Retina (tissue), 1 donor: ENCODE measurements around the gene CCNI.
"Not testable (repeated sequence)": the region's sequence is repeated elsewhere in the genome, so short reads cannot be mapped to it uniquely, and the experiment has no call there.

ENCODE experiments used
- DNase-seq: peaks from one replicate; pipeline ENCODE4 v3.0.0-alpha.2; 2016

The CCNI gene

DNA sequence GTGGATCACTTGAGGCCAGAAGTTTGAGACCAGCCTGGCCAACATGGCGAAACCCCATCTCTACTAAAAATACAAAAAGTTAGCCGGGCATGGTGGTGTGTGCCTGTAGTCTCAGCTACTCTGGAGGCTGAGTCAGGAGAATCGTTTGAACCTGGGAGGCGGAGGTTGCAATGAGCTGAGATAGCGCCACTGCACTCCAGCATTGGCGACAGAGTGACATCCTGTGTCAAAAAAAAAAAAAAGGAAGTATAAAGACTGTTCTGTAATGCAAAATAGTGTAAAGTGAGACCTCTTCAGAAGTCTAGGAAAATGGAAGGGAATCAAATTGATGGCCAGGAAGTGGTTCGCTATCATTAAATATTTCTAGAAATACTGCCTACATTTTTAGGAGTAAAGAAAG is 5.0 kb upstream of the CCNI start:
- DNase-seq = not testable (repeated sequence)

DNA sequence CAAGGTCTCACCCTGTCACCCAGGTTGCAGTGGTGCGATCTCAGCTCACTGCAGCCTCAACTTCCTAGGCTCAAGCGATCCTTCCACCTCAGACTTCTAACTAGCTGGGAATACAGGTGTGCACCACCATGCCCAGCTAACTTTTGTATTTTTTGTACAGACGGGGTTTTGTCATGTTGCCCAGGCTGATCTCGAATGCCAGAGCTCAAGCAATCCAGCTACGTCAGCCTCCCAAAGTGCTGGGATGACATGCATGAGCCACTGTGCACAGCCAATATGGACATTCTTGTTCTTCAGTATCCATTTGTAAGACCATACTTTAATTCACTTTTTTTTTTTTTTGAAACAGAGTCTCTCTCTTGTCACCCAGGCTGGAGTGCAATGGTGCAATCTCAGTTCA is 3.5 kb upstream of the CCNI start:
- no peak for DNase-seq

DNA sequence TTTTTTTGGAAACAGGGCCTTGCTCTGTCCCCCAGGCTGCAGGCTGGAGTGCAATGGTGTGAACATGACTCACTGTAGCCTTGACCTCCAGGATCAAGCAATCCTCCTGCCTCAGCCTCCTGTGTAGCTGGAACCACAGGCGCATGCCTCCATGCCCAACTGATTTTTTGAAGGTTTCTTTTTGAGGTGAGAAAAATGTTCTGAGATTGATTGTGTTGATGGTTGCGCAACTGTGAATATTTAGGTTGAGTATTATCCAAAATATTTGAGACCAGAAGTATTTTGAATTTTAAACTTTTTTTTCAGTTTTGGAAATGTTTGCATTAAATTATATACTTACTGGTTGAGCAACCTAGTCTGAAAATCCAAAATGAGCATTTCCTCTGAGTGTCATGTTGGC is 2.6 kb upstream of the CCNI start:
- DNase-seq = no peak

DNA sequence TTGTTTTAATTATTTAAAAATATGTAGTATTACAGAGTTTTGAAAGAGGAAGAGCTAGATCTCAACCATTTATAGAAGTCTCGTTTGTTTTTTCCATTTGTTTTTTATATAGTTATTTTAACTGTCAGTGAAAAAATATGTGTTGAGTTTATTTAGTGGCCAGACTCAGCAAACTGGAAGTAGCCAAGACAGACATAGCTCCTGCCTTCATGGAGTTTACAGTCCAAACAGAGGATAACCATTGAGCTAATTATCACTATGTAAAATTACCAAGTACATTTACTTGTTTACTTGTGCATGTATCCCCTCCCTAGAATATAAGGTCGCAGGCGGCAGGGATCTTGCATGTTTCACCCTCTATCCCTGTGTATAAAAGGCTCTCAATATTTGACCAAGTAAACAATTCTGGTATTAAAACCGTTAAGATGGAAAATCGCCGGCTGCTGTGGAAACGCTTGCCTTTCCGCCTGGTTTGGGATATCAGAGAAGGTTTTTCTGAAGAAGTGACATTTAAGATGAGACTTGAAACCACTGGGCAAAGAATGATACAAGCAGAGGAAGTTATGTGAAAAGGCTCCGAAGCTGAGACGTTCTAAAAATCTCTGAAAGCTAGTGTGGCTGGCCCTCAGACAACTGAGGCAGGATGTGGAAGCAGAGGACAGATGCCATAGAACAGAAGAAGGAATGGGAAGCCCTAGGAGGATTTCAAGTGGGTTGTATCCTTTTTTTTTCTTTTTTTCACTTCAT is 1.3 kb upstream of the CCNI start:
- DNase-seq = peak; percentile 13

DNA sequence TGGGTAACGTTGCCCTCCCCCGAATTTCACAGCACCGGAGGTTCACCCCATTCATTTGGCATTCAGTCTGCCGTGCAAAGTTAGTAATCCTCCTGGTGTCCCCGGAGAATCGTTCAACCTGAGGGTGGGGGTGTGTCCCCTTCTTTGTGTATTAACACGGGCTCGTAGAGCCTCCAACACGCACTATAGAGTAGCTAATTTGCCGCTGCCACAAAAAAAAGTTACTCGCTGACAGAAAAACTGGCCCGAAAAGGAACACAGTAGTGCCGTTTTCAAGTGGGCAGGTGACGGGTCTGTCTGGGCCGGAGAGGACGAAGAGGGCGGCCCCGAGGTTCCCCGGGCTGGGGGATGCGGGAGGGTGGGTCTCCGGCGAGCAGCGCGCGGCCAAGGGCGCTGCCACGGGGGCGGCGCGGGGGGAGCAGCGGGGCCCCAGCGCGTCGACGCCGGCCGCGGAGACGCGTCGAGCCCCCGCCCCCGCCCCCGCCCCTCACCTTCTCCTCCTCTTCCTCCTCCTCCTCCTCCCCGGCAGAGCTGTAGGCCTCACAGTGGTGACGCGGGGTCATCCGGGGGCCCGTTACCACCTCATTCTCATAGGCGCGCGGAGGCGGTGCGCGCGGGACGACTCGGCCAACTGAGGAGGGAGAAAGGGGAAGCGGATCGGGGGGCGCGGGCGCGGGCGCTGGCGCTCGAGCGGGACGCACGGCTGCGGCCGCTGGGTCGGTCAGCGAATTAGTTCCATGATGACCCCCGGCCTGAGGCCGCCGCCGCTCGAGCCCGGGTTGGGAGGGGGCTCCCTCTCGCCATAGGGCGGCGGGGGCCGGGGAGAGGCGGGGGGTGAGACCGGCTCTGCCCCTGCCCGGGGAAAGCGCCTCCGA is 571 bp downstream of the CCNI start:
- peak; percentile 86 for DNase-seq

DNA sequence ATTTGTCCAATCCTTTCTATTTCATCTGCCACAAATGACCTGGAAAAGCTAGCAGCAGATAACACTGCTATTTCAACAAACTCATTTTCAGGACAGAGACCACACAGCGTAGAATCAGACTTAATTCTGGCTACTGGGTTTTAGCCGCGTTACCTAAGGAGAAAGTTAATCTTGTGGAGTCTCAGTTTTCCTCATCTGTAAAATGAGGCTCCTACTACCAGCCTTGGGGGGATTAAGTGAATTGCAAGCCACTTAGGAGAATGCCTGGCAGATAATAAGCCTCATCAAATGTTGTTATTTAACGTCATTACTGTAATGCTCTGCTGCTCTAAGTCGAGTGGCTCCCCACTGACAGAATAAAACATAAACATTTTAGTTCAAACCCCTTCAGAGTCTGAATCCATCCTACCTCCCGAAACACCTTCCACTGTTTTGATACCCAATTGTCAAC is 1.4 kb downstream of the CCNI start:
- DNase-seq = peak; percentile 31

DNA sequence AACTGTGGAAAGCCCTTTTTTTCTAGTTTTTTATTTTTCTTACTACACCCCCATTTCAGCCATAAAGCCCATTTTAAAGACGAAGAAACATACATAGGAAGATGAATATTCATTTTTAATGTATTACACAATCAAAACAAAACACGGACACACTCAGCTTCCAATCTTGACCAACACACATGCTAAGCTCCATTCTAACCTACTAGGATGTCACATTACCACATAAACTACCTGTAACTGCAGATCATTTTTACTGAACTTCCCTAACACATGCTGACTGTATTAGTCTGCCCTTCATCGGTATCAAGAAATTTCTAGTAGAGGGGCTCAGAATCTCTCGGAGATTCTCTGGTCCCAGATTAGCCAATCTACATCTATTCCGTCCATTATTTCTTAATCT is 1.8 kb downstream of the CCNI start:
- DNase-seq = peak; percentile 8

DNA sequence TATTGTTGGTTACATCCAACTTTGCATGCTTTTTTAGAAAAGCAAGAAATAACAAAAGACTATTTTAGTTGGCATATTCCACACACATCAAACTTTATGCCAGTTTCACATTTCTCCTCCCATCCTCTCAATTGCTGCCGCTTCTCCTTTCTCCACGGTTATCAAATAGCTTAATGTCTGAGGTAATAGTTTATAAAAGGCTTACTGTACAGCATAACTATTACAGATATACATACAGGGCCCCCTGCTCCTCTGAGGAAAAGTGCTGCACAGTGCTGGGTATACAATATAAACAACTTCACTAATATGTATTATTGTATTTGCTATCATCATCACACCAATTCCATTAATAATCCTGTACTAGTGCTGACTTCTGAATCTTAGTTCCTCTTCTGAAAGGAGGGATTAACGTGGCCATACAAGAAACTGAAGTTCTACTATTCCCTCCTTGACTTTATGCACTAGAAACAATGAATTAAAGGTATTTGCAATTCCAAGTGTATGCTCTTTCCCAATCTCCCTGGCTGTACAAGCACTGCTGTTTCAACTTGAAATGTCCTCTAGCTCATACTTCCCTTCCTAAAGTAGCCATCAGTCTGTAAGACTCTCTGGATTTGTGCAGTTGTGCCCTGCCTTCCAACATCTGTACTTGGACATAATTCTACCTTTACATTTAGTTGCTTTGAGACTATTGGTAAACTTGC is 2.5 kb downstream of the CCNI start:
- no peak for DNase-seq

DNA sequence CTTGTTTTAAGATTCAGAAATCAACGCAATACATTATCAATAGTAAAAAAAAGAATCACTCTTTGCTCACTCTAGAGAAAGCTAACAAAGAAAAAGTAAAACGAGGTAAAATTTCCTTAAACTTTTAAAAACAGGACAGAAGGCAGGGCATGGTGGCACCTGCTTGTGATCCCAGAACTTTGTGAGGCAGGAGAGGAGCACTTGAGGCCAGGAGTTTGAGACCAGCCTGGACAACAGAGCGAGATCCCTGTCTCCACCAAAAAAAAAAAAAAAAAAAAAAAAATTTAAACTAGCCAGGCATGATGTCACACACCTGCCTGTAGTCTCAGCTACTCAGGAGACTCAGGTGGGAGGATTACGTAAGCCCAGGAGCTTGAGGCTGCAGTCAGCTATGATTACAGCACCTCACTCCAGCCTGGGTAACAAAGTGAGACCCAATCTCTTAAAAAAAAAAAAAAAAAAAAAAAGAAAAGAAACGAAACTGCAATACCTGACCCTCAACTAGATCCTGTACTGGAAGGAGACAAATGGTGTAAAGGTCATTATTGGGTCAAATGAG is 3.5 kb downstream of the CCNI start:
- no peak for DNase-seq

DNA sequence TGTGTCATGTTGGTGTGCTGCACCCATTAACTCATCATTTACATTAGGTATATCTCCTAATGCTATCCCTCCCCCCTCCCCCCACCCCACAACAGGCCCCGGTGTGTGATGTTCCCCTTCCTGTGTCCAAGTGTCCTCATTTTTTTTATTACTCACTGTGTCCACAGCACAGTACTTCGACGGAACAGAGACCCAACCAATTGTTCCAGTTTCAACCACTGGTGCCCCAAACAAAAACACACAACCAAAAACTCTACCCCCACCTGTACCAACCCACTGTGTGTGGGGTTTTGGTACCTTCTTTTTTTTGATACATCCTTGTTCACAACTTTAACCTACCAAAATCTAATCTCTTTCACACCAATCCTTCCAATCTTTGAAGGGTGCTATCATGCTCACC is 6.3 kb downstream of the CCNI start:
- not testable (repeated sequence) for DNase-seq

DNA sequence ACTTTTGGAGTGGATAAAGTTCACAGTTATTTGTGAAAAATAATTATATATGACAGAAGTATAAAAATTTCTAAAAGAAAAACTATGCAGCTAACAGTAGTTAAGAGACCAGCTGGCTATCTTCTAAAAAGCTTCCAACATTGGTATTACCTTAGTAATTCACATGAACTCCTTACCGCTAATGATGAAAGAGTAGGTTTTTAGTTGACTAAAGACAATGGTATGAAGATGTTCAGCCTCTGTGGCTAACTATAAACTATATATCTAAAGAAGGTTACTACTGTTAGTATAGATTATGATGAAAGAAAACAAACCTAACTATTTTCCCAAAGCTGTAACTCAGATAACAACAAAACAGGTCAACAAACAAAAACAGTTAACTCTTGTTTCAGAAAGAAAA is 10.4 kb downstream of the CCNI start:
- no peak for DNase-seq

DNA sequence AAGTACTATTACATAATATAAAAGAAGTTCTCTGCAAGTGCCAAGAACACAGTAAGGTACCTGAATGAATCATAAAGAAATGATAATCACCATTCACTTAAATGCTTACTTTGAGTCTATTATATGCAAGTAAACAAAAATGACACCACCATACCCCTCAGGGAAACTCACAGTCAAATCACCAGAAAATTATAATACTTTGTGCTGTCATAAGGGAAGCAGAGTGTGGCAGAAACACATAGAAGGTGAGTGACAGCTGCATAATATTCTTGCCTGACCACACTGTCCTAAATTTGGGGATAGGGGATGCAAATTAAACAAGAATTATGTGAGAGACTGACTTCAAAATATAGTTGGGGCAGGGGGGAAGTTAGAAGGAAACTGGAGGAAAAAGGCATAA is 12.9 kb downstream of the CCNI start:
- DNase-seq = no peak

DNA sequence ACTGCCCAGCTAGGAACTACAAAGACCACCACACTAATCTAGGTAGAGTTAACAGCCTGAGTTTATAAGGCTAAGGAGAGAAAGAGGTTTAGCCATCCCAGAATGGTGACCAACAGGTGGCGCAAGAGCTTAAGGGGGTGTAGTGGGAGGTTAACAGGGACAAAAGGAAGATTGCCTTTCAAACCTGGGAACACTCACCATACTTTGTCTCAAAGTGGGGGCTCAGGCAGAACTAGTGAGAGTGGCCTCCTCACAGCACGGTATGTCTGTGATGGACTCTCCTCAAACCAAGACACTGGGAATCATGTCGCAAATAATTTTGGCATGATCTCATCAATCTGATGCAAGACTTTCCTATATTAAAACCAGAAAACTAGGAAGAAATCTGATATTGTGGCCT is 23.4 kb downstream of the CCNI start:
- DNase-seq = no peak

DNA sequence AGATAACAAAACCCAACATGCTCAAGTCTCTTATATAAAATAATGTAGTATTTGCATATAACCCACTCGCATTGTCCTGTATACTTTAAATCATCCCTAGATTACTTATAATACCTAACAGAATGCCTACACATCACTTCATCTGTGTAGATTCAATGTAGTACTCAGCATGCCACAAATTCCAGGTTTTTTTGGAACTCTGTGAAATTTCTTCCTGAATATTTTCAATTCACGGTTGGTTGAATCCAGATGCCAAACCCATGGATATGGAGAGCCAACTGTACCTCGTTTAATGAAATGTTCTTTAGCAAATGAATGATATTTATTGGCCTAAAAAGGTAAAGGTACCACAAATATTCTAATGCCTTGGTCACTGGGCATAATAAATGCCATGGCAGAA is 24.8 kb downstream of the CCNI start:
- no peak for DNase-seq

DNA sequence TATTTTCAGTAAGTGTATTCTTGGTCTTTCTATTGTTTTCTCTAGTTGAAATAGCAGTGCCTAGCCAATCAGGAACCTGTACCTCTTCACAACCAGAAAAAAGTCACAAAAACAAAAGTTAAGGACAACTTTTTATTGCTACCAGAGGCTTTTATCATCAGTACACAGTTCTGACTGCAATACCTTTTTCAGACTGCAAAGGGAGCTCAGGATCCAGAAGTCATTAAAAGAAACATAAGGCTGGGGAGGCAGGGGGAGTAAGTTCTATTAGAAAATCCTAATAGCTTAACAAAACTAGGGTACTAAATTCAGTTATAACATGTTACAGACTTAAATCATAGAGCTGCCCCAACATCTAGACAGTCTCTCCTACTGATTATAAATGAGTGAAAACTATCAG is 28.8 kb downstream of the CCNI start:
- DNase-seq = no peak

DNA sequence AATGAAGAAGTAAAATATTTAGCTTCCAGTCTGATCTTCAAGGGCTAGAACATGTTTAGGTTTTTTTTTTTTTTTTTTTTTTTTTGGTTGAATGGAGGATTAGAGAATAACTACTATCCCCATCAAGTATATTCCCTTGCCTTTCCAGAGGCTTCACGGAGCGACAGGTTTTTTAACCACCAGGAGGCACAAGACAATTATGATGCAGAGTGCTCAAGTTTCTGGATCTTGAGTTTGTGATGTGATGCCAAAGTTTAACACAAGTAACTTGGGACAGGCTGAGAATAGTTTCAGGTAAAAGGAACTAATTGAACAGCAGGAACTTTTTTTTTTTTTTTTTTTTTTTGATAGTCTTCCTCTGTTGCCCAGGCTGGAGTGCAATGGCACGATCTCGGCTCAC is 30.3 kb downstream of the CCNI start:
- no peak for DNase-seq

DNA sequence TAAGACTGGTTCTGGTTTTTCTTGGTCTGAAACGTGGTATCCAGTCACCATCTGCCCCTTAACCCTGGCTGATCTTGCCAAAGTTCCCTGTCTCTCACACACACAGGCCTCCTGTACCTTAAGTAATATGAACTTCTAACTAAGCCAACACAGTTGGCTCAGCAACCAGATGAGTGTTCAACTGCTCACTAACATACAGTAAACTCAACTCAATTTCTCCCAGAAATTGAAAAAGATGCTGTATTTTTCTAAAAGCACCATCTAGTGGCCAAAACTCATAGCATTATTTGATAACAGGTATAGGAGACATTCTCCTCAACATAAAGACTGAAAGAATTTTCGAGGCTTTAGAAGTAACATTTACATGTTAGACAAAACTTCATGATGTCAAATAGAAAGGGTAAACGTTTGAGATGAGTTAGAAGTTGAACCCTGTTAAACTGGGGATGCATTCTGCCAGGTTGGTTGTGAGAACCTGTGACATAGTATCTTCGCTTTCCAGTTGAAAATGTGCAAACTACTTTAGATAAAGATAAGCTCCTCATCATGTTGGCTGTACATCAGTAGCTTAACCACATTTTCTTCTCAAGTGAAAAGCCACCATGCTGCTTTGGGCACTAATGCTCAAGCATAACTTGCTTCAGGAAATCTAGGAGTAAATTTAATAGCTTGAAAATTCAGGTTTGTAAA is 31.2 kb downstream of the CCNI start:
- peak; percentile 33 for DNase-seq

DNA sequence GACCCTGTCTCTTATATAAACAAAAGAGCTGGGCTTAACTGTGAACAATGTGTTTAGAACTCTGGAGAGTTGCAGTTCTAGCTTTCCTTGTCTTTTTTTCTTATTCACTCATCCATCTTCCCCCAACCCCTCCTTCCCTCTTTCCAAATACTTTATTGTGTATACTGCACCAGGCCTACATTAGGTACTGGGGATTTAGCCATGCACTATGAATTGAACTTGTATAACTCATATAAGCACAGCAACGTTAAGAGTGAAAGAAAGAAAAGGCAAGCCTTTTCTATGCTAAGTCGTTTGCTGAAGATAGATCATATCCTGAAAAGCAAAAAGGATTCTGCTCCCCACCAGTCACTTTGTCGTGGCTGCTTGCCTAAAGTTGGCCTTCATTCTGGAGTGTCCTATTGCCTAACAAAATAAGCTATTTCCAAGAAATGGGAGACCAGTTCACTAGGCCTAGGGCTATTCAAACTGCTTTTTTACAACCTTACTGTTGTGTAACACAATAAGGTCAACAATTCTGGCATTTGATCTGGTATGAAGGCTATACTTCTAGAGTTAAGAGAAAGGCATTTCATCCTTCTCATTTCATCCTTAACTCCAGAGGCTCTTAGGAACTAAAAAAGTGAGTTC is 32.2 kb downstream of the CCNI start:
- no peak for DNase-seq

DNA sequence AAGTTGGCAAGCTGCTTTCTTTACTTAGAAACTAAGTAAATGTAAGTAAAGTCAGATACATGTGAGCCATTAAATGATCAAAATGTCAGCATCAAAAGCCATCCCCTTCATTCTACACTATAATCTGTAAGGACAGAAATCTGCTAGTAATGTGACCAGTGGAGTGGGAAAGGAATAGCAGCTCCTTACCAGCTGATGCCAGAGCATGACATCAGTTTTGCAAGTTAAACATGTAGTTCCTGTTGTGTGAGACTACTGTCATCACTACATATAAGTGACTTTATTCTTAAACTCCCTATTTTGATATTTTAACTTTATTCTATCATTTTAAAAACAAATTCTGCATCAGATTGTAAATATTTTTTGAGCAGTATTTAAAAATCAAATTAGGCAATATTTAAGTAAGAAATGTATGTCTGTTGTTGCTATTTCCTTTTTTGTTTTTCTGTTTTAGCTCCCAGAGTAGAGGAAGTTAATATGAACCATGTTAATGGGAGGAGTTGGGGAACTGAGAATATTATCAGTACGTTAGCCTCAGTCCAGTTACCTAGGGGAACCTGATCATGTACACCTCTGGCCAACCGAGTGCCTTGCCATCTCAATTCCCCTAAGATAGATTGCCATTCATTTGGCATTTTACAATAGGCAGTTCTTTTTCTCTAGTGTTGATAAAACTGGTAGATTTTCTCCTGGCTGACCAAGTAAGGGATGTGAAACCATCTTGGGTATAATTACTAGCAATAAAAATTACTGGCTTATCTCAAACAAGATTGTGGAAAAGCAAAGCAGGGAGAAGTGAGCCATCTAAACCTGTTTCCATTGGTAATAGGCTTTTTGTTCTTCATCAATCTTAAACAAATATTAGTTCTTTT is 34.7 kb downstream of the CCNI start:
- no peak for DNase-seq

DNA sequence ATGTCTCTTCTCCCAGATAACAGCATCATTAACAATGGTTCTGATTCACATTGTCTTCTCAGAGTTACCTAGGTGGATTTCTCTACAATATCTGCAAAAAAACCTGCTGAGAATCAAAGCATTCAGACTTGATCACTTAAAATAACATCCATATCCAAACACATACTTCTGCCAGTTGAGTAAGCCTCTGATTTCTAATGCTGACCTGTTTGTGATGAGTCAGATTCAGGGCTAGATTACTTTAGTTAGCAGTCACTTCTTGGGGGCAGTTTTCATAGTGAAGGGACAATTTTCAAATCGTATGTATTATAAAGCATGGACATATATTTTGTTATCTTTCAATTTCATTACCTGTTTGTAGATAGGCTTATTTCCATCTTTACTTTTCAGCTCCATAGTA is 35.5 kb downstream of the CCNI start:
- DNase-seq = no peak

DNA sequence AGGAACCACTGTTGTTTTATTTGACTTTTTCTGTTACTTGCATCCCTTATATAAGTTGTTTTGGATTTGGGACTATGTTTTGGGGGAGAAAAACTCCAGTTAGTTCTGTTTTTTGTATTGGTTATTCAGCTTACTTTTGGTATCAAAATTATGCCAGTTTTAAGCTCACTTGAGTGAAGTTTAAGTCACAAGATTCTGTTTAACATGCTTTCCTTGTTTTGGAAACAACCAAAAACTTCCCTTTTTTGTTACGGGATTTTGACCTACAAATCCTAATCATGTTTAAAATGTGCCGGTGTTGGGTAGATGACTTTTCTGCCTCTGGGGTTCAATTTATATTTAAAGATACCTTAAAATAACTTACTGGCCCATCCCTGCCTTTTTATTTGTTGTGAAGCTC is 36.0 kb downstream of the CCNI start:
- DNase-seq = no peak
